Loucy (cell line): Measurements from ENCODE around the gene RBBP9.

Experiments used
- CTCF ChIP-seq: fragments of 200-600 bp; sonication (generic); conservative IDR thresholded peaks from 2 replicates; pipeline ENCODE4 v1.5.1; 2014; ENCODE audit warnings: mild to moderate bottlenecking, antibody characterized with exemption, low read length
- EZH2phosphoT487 ChIP-seq: fragments of 200-600 bp; IDR thresholded peaks from 2 replicates; pipeline ENCODE4 v1.6.1; 2018; ENCODE audit warnings: antibody characterized with exemption, mild to moderate bottlenecking, moderate library complexity, borderline replicate concordance

GRCh38 chr20:18529041-18529440 lies 32.0 kb upstream of the RBBP9 start:
- TF ChIP-seq CTCF (no peak), EZH2phosphoT487 (no peak)
